Activated effector memory CD4-positive, alpha-beta T cell treated with Interleukin-2 at 50 U/mL for 16 hours (primary cell): Measurements from ENCODE around the gene PDE7B.

Experiments
- DNase-seq: peaks from one replicate; pipeline ENCODE4 v3.0.0-alpha.2; 2020

Gene PDE7B

GRCh38 chr6:135938576-135939207, 87.2 kb downstream of the PDE7B start:
- DNase-seq, result no peak

- DNase-seq, result no peak
Observed at GRCh38 chr6:135939208-135939591, 87.7 kb downstream of the PDE7B start.

- no peak for DNase-seq
Observed at GRCh38 chr6:135940616-135941167, 89.2 kb downstream of the PDE7B start.

GRCh38 chr6:135941275-135942025, 89.9 kb downstream of the PDE7B start:
- DNase-seq, result no peak

- DNase-seq, result no peak
Observed at GRCh38 chr6:135944120-135944519, 92.6 kb downstream of the PDE7B start.

- DNase-seq, result no peak
Observed at GRCh38 chr6:135946674-135947073, 95.2 kb downstream of the PDE7B start.

- DNase-seq, result no peak
Observed at GRCh38 chr6:135950669-135951068, 99.2 kb downstream of the PDE7B start.

GRCh38 chr6:135951169-135951568, 99.7 kb downstream of the PDE7B start:
- DNase-seq, result no peak

GRCh38 chr6:135953818-135954217, 102.3 kb downstream of the PDE7B start:
- DNase-seq, result no peak

- no peak for DNase-seq
Observed at GRCh38 chr6:135955099-135955498, 103.6 kb downstream of the PDE7B start.

GRCh38 chr6:135962731-135963130, 111.2 kb downstream of the PDE7B start:
- no peak for DNase-seq

GRCh38 chr6:135970750-135971149, 119.2 kb downstream of the PDE7B start:
- DNase-seq, result no peak

- DNase-seq, result no peak
Observed at GRCh38 chr6:135971351-135971750, 119.8 kb downstream of the PDE7B start.

GRCh38 chr6:135972150-135972549, 120.6 kb downstream of the PDE7B start:
- DNase-seq, result no peak

- no peak for DNase-seq
Observed at GRCh38 chr6:135972586-135972985, 121.1 kb downstream of the PDE7B start.

GRCh38 chr6:135974426-135974825, 122.9 kb downstream of the PDE7B start:
- no peak for DNase-seq

GRCh38 chr6:135976585-135976984, 125.1 kb downstream of the PDE7B start:
- no peak for DNase-seq

GRCh38 chr6:135983093-135983492, 131.6 kb downstream of the PDE7B start:
- no peak for DNase-seq

GRCh38 chr6:135983718-135984343, 132.3 kb downstream of the PDE7B start:
- DNase-seq, result no peak

GRCh38 chr6:135985471-135985870, 134.0 kb downstream of the PDE7B start:
- DNase-seq, result no peak

GRCh38 chr6:135987226-135987625, 135.7 kb downstream of the PDE7B start:
- no peak for DNase-seq

GRCh38 chr6:135990439-135990838, 138.9 kb downstream of the PDE7B start:
- DNase-seq, result no peak

- DNase-seq, result no peak
Observed at GRCh38 chr6:135990855-135991464, 139.5 kb downstream of the PDE7B start.
